CD4-positive, alpha-beta T cell treated with Interleukin-17A for 1 hour (primary cell): ENCODE results near the gene METTL13.

Experiments
- DNase-seq: peaks from one replicate; pipeline ENCODE4 v3.0.0-alpha.2; 2020

METTL13 gene

GRCh38 chr1:171781176-171781875, at the start of gene METTL13:
Gene METTL13, plus strand, starts transcription at chr1:171781660. Its CDS starts 308 bp downstream, at chr1:171781968.
- DNase-seq: peak; percentile 99

GRCh38 chr1:171736196-171736595, 45.3 kb upstream of the METTL13 start:
- no peak for DNase-seq

- DNase-seq: no peak
Measured at GRCh38 chr1:171738911-171739310, 42.5 kb upstream of the METTL13 start.

GRCh38 chr1:171739656-171740055, 41.8 kb upstream of the METTL13 start:
- no peak for DNase-seq

- DNase-seq: no peak
Measured at GRCh38 chr1:171740356-171740863, 41.0 kb upstream of the METTL13 start.

- peak; percentile 61 for DNase-seq
Measured at GRCh38 chr1:171740987-171741871, 40.2 kb upstream of the METTL13 start.

GRCh38 chr1:171741872-171742576, 39.4 kb upstream of the METTL13 start, which contains the start of gene VAMP4:
Gene VAMP4, minus strand, starts transcription at chr1:171742065. Its CDS starts 3,651 bp downstream, at chr1:171738414.
- DNase-seq: peak; percentile 89

GRCh38 chr1:171742577-171742922, 38.9 kb upstream of the METTL13 start:
- DNase-seq: no peak

- peak; percentile 28 for DNase-seq
Measured at GRCh38 chr1:171743081-171743870, 38.2 kb upstream of the METTL13 start.

GRCh38 chr1:171744986-171745385, 36.5 kb upstream of the METTL13 start:
- no peak for DNase-seq

- no peak for DNase-seq
Measured at GRCh38 chr1:171748651-171749050, 32.8 kb upstream of the METTL13 start.

GRCh38 chr1:171751221-171751620, 30.2 kb upstream of the METTL13 start:
- DNase-seq: no peak

- no peak for DNase-seq
Measured at GRCh38 chr1:171753182-171753581, 28.3 kb upstream of the METTL13 start.

GRCh38 chr1:171753685-171754352, 27.6 kb upstream of the METTL13 start:
- DNase-seq: no peak

GRCh38 chr1:171754353-171754705, 27.1 kb upstream of the METTL13 start:
- no peak for DNase-seq

- DNase-seq: no peak
Measured at GRCh38 chr1:171754971-171755370, 26.5 kb upstream of the METTL13 start.

- DNase-seq: no peak
Measured at GRCh38 chr1:171756856-171757255, 24.6 kb upstream of the METTL13 start.

GRCh38 chr1:171758011-171758410, 23.4 kb upstream of the METTL13 start:
- DNase-seq: no peak

- no peak for DNase-seq
Measured at GRCh38 chr1:171762143-171762563, 19.3 kb upstream of the METTL13 start.

- DNase-seq: no peak
Measured at GRCh38 chr1:171763764-171764163, 17.7 kb upstream of the METTL13 start.

GRCh38 chr1:171769171-171769570, 12.3 kb upstream of the METTL13 start:
- no peak for DNase-seq

- DNase-seq: no peak
Measured at GRCh38 chr1:171769754-171770153, 11.7 kb upstream of the METTL13 start.
